Naive thymus-derived CD4-positive, alpha-beta T cell (primary cell): ENCODE measurements around the gene HEATR5A. TPM values are rescaled to one million over a fixed set of nuclear protein-coding genes. Genes with fewer than 3 reads are reported as not detected.
"Not testable (repeated sequence)": the region's sequence is repeated elsewhere in the genome, so short reads cannot be mapped to it uniquely, and the experiment has no call there.

Source experiments
- ATAC-seq: fragments of 150-1000 bp; cut with Tn5 transposase; 2 replicates; pipeline ENCODE4 v1.10.0; 2021; ENCODE audit warnings: mild to moderate bottlenecking, moderate library complexity
- CTCF ChIA-PET: fragments of 350-600 bp; sonication (Branson Sonifier 250); formaldehyde crosslinking; loops from one replicate; lab custom pipeline; 2021; ENCODE audit warnings: antibody characterized with exemption; lab: Charles Lee
- POLR2A ChIA-PET: fragments of 350-600 bp; sonication (Branson Sonifier 250); formaldehyde crosslinking; loops from one replicate; lab custom pipeline; 2021; ENCODE audit warnings: antibody characterized with exemption, inconsistent platforms; lab: Charles Lee
- DNase-seq, 9 donors: peaks; one replicate each; pipeline versions ENCODE4 v3.0.0 to v3.0.0-alpha.2; 2020 to 2022; ENCODE audit warnings: mixed read lengths in 1 of 9
- H3K27ac ChIP-seq: one replicate; pipeline ENCODE4 v1.7.0; 2013; ENCODE audit warnings: mild to moderate bottlenecking, low read depth, low read length, moderate library complexity
- H3K27me3 ChIP-seq, 2 donors: one replicate each; pipeline ENCODE4 v1.7.0; 2013; ENCODE audit warnings: low read length in 2 of 2, mild to moderate bottlenecking in 2 of 2, moderate library complexity in 2 of 2; ENCODE audit not compliant: control insufficient read depth in 2 of 2, insufficient read depth in 2 of 2
- H3K36me3 ChIP-seq, 3 experiments: 1 replicate in 2 of 3; 2 replicates in 1 of 3; pipeline ENCODE4 v1.7.0; 2013; ENCODE audit warnings: low read length in 3 of 3, mild to moderate bottlenecking in 3 of 3, moderate library complexity in 1 of 3; ENCODE audit not compliant: insufficient read depth in 3 of 3, control insufficient read depth in 2 of 3
- H3K4me1 ChIP-seq, 2 donors: one replicate each; pipeline ENCODE4 v1.7.0; 2013; ENCODE audit warnings: low read length in 2 of 2, mild to moderate bottlenecking in 2 of 2, moderate library complexity in 1 of 2; ENCODE audit not compliant: control insufficient read depth in 2 of 2, insufficient read depth in 2 of 2
- H3K4me3 ChIP-seq: 2 replicates; pipeline ENCODE4 v1.7.0; 2013; ENCODE audit warnings: mild to moderate bottlenecking, low read length
- H3K9me3 ChIP-seq, 3 experiments: 1 replicate in 2 of 3; 2 replicates in 1 of 3; pipeline ENCODE4 v1.7.0; 2013; ENCODE audit warnings: low read length in 3 of 3; ENCODE audit not compliant: control insufficient read depth in 2 of 3
- H3K27ac Mint-ChIP-seq, 9 donors: one replicate each; pipeline ENCODE4 v1.8.0; 2020 to 2022; ENCODE audit warnings: mixed read lengths in 9 of 9, mild to moderate bottlenecking in 8 of 9, moderate library complexity in 5 of 9, inconsistent platforms in 2 of 9
- H3K27me3 Mint-ChIP-seq, 5 donors: one replicate each; pipeline ENCODE4 v1.8.0; 2021 to 2022; ENCODE audit warnings: mixed read lengths in 5 of 5, mild to moderate bottlenecking in 1 of 5
- H3K36me3 Mint-ChIP-seq, 5 donors: one replicate each; pipeline ENCODE4 v1.8.0; 2020 to 2022; ENCODE audit warnings: mixed read lengths in 5 of 5, mild to moderate bottlenecking in 3 of 5, inconsistent platforms in 1 of 5
- H3K4me1 Mint-ChIP-seq, 7 donors: one replicate each; pipeline ENCODE4 v1.8.0; 2020 to 2022; ENCODE audit warnings: mixed read lengths in 7 of 7, mild to moderate bottlenecking in 3 of 7, inconsistent platforms in 1 of 7
- H3K4me3 Mint-ChIP-seq, 10 donors: one replicate each; pipeline ENCODE4 v1.8.0; 2020 to 2022; ENCODE audit warnings: mild to moderate bottlenecking in 10 of 10, mixed read lengths in 10 of 10, moderate library complexity in 6 of 10, inconsistent platforms in 2 of 10
- H3K9me3 Mint-ChIP-seq, 11 donors: one replicate each; pipeline ENCODE4 v1.8.0; 2020 to 2022; ENCODE audit warnings: mixed read lengths in 11 of 11, mild to moderate bottlenecking in 4 of 11, inconsistent platforms in 1 of 11, moderate library complexity in 1 of 11
- intact Hi-C, 2 donors: fragments of 100-400 bp; cut with micrococcal nuclease; formaldehyde crosslinking; loops; one replicate each; pipeline ENCODE4 v1.15.1; 2023
- polyA plus RNA-seq, 2 donors: library from polyadenylated mRNA; unstranded; fragments of 300-500 nt; fragmentation: Illumina TruSeq; gene quantifications; one replicate each; pipeline ENCODE4 v1.2.3, GENCODE V29; 2021
- total RNA-seq, 6 experiments: library from RNA in 5 of 6; stranded (reverse) in 5 of 6; gene quantifications; 1 replicate in 5 of 6; 2 replicates in 1 of 6; pipeline ENCODE4 v1.2.3 and lab custom pipeline; 2021 to 2026

HEATR5A gene
- total and polyA plus RNA-seq, 7 experiments from 2014 or later, result 5.6 to 14.4 (median 12.7) TPM

GRCh38 chr14:31442284-31442683 is 21.9 kb upstream of the HEATR5A start:
- CTCF ChIA-PET, result interaction anchor here (0.6 kb wide), 1 partner anchor 7 kb away, joined by 4 read pairs; no protein-coding TSS in a partner anchor
- H3K4me3 ChIP-seq, result no peak overlapping the region
- no peaks in the 10 kb centered on the region for H3K27me3 Mint-ChIP-seq
- H3K4me1 ChIP-seq, result no peaks in the 10 kb centered on the region
- H3K36me3 ChIP-seq, result no peaks in the 10 kb centered on the region
- H3K4me3 Mint-ChIP-seq, result peak overlapping the region in 1 of 10 donors; percentile 39
- ATAC-seq (no peak), DNase-seq (no peak)
- H3K4me1 Mint-ChIP-seq, result no peaks in the 10 kb centered on the region
- H3K36me3 Mint-ChIP-seq, result peaks cover 0 to 43% (median 33%) of the 10 kb centered on the region in 5 donors
- POLR2A ChIA-PET, result no interaction called here
- no peak overlapping the region for H3K27ac Mint-ChIP-seq
- no peaks in the 10 kb centered on the region for H3K27me3 ChIP-seq
- peaks cover 0 to 3% (median 0%) of the 10 kb centered on the region in 11 donors for H3K9me3 Mint-ChIP-seq
- intact Hi-C loops, result no loop called here
- H3K9me3 ChIP-seq, result no peaks in the 10 kb centered on the region
- no peak overlapping the region for H3K27ac ChIP-seq

DNA sequence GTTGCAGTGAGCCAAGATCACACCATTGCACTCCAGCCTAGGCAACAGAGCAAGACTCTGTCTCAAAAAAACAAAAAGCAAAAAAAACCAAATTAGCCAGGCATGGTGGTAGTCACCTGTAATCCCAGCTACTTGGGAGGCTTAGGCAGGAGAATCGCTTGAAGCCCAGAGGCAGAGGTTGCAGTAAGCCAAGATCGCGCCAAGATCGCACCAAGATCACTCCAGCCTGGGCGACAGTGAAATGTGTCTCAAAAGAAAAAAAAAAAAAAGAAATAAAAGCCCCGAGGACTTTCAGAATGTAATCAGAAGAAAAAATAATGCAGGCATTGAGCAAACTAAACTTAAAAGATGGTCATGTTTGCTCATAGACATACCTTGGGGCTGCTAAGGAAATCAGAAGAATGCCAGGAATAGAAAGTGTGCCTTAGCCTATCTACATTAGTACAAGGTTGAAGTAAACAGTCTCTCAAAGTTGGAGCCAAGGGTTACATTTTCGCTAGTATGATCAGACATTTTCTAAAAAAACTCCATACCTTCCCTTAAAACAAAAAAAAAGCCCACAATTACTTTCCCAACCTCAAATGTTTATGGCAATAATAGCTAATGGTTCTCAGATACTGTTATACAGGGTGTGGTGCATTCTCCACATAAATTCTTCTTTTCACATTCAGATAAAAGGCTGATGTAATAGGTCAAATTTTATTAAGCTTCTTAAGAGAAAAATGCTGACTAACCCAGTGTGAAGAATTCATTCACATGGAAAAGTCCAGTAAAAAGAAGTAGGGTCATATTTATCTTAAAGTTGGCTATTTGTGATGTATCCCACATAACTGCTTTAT is 21.1 kb upstream of the HEATR5A start:
- no peaks in the 10 kb centered on the region for H3K27me3 Mint-ChIP-seq
- peaks cover 0 to 43% (median 30%) of the 10 kb centered on the region in 5 donors for H3K36me3 Mint-ChIP-seq
- no peak overlapping the region for H3K4me3 Mint-ChIP-seq
- H3K4me1 Mint-ChIP-seq, result no peaks in the 10 kb centered on the region
- H3K27ac ChIP-seq, result no peak overlapping the region
- ATAC-seq, result no peak
- peaks cover 0 to 3% (median 0%) of the 10 kb centered on the region in 11 donors for H3K9me3 Mint-ChIP-seq
- intact Hi-C loops, result no loop called here
- no peaks in the 10 kb centered on the region for H3K4me1 ChIP-seq
- ChIA-PET POLR2A (no interaction called here), CTCF (interaction anchor here (0.6 kb wide), 1 partner anchor 8 kb away, joined by 4 read pairs; no protein-coding TSS in a partner anchor)
- DNase-seq, result no peak
- H3K9me3 ChIP-seq, result no peaks in the 10 kb centered on the region
- no peak overlapping the region for H3K4me3 ChIP-seq
- no peak overlapping the region for H3K27ac Mint-ChIP-seq
- H3K36me3 ChIP-seq, result no peaks in the 10 kb centered on the region
- no peaks in the 10 kb centered on the region for H3K27me3 ChIP-seq

DNA sequence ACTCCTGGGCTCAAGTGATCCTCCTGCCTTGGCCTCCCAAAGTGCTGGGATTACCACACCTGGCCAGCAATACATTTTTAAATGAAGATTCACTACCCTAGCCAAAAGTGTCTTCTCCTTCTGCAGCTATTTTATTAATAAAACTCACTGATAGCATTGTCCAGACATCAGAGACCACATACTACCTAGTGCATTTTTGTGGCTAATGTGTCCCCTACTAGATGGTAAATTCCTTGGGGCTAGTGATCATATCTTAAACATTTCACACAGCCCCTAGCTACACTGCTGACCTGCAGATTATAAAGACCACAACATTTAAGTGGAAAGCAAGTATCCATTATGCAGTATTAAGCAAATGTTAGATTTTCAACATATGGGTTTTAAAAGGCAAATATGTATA is 19.9 kb upstream of the HEATR5A start:
- no peak overlapping the region for H3K4me3 Mint-ChIP-seq
- no peak overlapping the region for H3K4me3 ChIP-seq
- H3K27me3 Mint-ChIP-seq, result no peaks in the 10 kb centered on the region
- DNase-seq, result no peak
- ChIA-PET CTCF (no interaction called here), POLR2A (no interaction called here)
- no peaks in the 10 kb centered on the region for H3K4me1 Mint-ChIP-seq
- H3K9me3 ChIP-seq, result no peaks in the 10 kb centered on the region
- no peaks in the 10 kb centered on the region for H3K36me3 ChIP-seq
- H3K27me3 ChIP-seq, result no peaks in the 10 kb centered on the region
- intact Hi-C loops, result no loop called here
- ATAC-seq, result no peak
- peaks cover 0 to 33% (median 26%) of the 10 kb centered on the region in 5 donors for H3K36me3 Mint-ChIP-seq
- H3K4me1 ChIP-seq, result no peaks in the 10 kb centered on the region
- H3K27ac ChIP-seq, result no peak overlapping the region
- H3K27ac Mint-ChIP-seq, result no peak overlapping the region
- peaks cover 0 to 4% (median 0%) of the 10 kb centered on the region in 11 donors for H3K9me3 Mint-ChIP-seq

DNA sequence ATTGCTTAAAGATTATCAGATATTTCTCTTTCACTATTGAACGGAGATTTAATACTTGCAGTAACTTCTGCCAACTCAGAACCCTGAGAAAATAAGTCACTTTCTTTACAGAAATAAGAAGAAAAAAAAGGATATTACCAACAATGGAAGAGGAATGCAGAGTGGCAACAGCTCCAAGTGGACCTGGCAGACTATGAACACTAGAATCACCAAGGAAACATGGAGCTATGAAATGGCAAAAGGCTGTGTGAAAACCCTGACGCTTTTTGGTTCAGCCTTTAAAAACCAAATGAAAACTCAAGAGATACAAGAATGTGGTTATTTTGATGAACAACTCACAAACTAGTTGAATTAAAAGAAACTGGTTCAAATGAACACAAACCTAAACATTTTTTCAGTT is 19.2 kb upstream of the HEATR5A start:
- POLR2A ChIA-PET, result no interaction called here
- no peak for DNase-seq
- Mint-ChIP-seq H3K27ac (no peak overlapping the region), H3K9me3 (peaks cover 0 to 4% (median 0%) of the 10 kb centered on the region in 11 donors), H3K4me3 (no peak overlapping the region), H3K36me3 (peaks cover 0 to 33% (median 26%) of the 10 kb centered on the region in 5 donors), H3K27me3 (no peaks in the 10 kb centered on the region), H3K4me1 (no peaks in the 10 kb centered on the region)
- Histone ChIP-seq H3K36me3 (no peaks in the 10 kb centered on the region), H3K4me3 (no peak overlapping the region), H3K4me1 (no peaks in the 10 kb centered on the region), H3K9me3 (no peaks in the 10 kb centered on the region), H3K27me3 (no peaks in the 10 kb centered on the region), H3K27ac (no peak overlapping the region)
- intact Hi-C loops, result no loop called here
- no peak for ATAC-seq
- CTCF ChIA-PET, result no interaction called here

- CTCF ChIA-PET, ATAC-seq, H3K36me3 ChIP-seq, intact Hi-C loops, H3K9me3 Mint-ChIP-seq, H3K4me1 Mint-ChIP-seq, H3K4me1 ChIP-seq, H3K27ac ChIP-seq, H3K4me3 Mint-ChIP-seq, H3K9me3 ChIP-seq, H3K27ac Mint-ChIP-seq, H3K4me3 ChIP-seq, DNase-seq, H3K27me3 ChIP-seq, H3K27me3 Mint-ChIP-seq, POLR2A ChIA-PET: not testable (repeated sequence)
- peaks cover 3 to 38% (median 20%) of the 10 kb centered on the region in 5 donors for H3K36me3 Mint-ChIP-seq
Observed at GRCh38 chr14:31437045-31437691, 16.8 kb upstream of the HEATR5A start.

- Mint-ChIP-seq H3K9me3 (peaks cover 0 to 14% (median 5%) of the 10 kb centered on the region in 11 donors), H3K4me1 (no peaks in the 10 kb centered on the region), H3K4me3 (no peak overlapping the region), H3K27ac (no peak overlapping the region), H3K27me3 (no peaks in the 10 kb centered on the region), H3K36me3 (peaks cover 6 to 40% (median 28%) of the 10 kb centered on the region in 5 donors)
- Histone ChIP-seq H3K9me3 (no peaks in the 10 kb centered on the region), H3K27me3 (no peaks in the 10 kb centered on the region), H3K36me3 (no peaks in the 10 kb centered on the region), H3K4me3 (no peak overlapping the region), H3K4me1 (no peaks in the 10 kb centered on the region), H3K27ac (no peak overlapping the region)
- intact Hi-C loops, result no loop called here
- DNase-seq (no peak), ATAC-seq (no peak)
- ChIA-PET CTCF (no interaction called here), POLR2A (no interaction called here)
Observed at GRCh38 chr14:31435276-31435675, 14.9 kb upstream of the HEATR5A start.
